ENCODE data around the gene TAMM41. TPM values are rescaled to one million over a fixed set of nuclear protein-coding genes. Genes with fewer than 3 reads are reported as not detected.

TAMM41 gene
- total RNA-seq, 1 experiment from 2014 or later, result 25.3 TPM

DNA sequence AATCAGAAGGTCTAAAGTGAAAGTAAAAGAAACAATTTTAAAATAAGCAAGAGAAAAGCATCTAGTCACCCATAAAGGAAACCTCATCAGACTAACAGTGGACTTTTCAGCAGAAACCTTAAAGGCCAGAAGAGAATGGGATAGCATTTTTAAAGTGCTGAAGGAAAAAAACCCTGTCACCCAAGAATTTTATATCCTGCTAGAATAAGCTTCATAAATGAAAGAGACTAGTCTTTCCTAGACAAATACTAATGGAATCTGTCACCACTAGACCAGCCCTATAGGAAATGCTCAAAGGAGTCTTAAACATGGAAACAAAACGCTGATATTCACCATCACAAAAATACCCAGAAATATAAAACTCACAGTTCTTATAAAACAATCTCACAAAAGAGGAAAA is 46.9 kb downstream of the TAMM41 start:
- ChIA-PET CTCF (no interaction called here), POLR2A (ENCODE audit: low non-redundant PET) (no interaction called here)
- BruUV-seq (replicated peaks), result no TSS peak
- H3K27ac ChIP-seq (ENCODE audit: low read depth, low read length, poor library complexity, severe bottlenecking), result no peak overlapping the region
- peaks cover 9% of the 10 kb centered on the region for H3K36me3 ChIP-seq (ENCODE audit: insufficient read depth, low read length, poor library complexity, severe bottlenecking)
- no peaks in the 10 kb centered on the region for H3K4me1 ChIP-seq (ENCODE audit: insufficient read depth, low read length, poor library complexity, severe bottlenecking)
- TF ChIP-seq, protein P1, sequence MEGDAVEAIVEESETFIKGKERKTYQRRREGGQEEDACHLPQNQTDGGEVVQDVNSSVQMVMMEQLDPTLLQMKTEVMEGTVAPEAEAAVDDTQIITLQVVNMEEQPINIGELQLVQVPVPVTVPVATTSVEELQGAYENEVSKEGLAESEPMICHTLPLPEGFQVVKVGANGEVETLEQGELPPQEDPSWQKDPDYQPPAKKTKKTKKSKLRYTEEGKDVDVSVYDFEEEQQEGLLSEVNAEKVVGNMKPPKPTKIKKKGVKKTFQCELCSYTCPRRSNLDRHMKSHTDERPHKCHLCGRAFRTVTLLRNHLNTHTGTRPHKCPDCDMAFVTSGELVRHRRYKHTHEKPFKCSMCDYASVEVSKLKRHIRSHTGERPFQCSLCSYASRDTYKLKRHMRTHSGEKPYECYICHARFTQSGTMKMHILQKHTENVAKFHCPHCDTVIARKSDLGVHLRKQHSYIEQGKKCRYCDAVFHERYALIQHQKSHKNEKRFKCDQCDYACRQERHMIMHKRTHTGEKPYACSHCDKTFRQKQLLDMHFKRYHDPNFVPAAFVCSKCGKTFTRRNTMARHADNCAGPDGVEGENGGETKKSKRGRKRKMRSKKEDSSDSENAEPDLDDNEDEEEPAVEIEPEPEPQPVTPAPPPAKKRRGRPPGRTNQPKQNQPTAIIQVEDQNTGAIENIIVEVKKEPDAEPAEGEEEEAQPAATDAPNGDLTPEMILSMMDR (conservative IDR thresholded peaks at IDR 0.05; ENCODE audit: low read depth, low read length), result no peak
- no peak for TF ChIP-seq EZH2 (IDR thresholded peaks at IDR 0.05; ENCODE audit: borderline replicate concordance, low read depth, low read length, poor library complexity, severe bottlenecking)
- H3K9me3 ChIP-seq (ENCODE audit: low read depth, low read length, poor library complexity, severe bottlenecking), result peaks cover 4% of the 10 kb centered on the region
- no peak overlapping the region for H3K4me3 ChIP-seq (ENCODE audit: low read depth, low read length, poor library complexity, severe bottlenecking)
- DNase-seq (ENCODE audit: low spot score), result no peak
- intact Hi-C loops (cut with micrococcal nuclease; ENCODE audit: unreplicated experiment), result loop anchor here (5.0 kb wide), 1 partner anchor 142 kb away; no protein-coding TSS in a partner anchor
- no peaks in the 10 kb centered on the region for H3K27me3 ChIP-seq (replicated peaks; ENCODE audit: insufficient read depth, low read depth, low read length, poor library complexity)

DNA sequence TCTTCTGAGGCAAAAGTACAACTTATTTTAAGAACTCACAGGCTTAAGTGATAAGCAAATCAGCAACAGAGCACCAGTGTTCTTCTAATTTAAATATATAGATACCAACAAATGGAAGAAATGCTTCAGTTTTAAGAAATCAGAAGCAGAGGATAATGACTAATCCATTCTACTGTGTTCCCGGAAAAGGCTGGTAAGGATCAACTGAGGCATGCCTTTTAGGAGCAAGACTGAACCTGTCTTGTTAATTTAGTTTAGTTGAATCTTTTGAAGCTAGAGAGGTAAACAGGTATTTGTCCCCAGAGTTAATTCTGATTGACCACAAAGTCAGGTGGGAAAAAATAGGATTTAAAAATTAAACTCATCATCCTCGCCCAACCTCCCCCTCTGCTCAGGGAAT is 51.8 kb downstream of the TAMM41 start:
- DNase-seq (ENCODE audit: low spot score), result no peak
- Histone ChIP-seq H3K4me1 (ENCODE audit: insufficient read depth, low read length, poor library complexity, severe bottlenecking) (no peaks in the 10 kb centered on the region), H3K4me3 (ENCODE audit: low read depth, low read length, poor library complexity, severe bottlenecking) (no peak overlapping the region), H3K9me3 (ENCODE audit: low read depth, low read length, poor library complexity, severe bottlenecking) (peaks cover 4% of the 10 kb centered on the region), H3K27me3 (replicated peaks; ENCODE audit: insufficient read depth, low read depth, low read length, poor library complexity) (no peaks in the 10 kb centered on the region), H3K27ac (ENCODE audit: low read depth, low read length, poor library complexity, severe bottlenecking) (no peak overlapping the region), H3K36me3 (ENCODE audit: insufficient read depth, low read length, poor library complexity, severe bottlenecking) (peaks cover 9% of the 10 kb centered on the region)
- TF ChIP-seq EZH2 (IDR thresholded peaks at IDR 0.05; ENCODE audit: borderline replicate concordance, low read depth, low read length, poor library complexity, severe bottlenecking), result no peak
- TF ChIP-seq, protein P1 (conservative IDR thresholded peaks at IDR 0.05; ENCODE audit: low read depth, low read length), result no peak
- ChIA-PET POLR2A (ENCODE audit: low non-redundant PET) (no interaction called here), CTCF (no interaction called here)
- intact Hi-C loops (cut with micrococcal nuclease; ENCODE audit: unreplicated experiment), result no loop called here
- BruUV-seq (replicated peaks), result no TSS peak

DNA sequence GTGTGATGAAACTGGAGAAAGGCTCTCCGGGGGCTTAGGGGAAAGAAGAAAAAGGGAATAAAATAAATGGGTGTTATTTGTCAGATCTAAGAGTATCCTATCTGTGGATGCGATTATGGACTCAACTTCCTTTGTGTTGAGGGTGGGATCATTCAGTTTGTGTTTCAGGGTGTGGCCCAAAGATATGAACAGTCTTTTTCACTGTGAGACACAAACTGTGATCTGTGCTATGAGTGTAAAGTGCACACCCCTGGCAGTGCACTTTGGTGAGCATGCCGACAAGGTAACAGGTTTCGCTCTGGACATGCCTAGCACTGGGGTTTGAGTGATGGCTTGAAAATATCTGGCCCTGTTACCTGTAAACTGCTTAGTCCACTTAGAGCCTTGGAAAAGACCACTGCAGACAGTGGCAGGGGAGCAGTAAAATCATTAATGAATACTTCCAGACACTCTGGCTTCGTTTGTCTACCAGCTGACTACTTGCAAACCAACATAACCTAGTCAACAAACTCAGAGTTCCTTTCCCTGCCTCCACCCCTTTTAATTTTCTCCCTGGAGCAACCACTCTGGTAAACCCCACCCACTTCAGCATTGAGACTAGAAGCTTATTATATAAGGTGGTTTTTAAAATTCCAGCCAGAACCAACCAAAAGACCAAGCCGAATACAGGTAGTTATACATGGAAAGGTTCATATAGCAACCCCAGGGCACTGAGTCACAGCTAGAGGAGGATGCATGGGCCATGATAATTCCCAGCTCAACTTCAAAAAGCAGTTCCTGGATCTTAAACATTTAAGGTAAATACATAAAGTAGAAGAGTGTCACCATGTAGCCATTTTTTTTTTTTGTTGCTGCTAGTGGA is 55.1 kb downstream of the TAMM41 start:
- TF ChIP-seq EZH2 (IDR thresholded peaks at IDR 0.05; ENCODE audit: borderline replicate concordance, low read depth, low read length, poor library complexity, severe bottlenecking), result no peak
- TF ChIP-seq, protein P1 (conservative IDR thresholded peaks at IDR 0.05; ENCODE audit: low read depth, low read length), result no peak
- no TSS peak for BruUV-seq (replicated peaks)
- peaks cover 14% of the 10 kb centered on the region for H3K36me3 ChIP-seq (ENCODE audit: insufficient read depth, low read length, poor library complexity, severe bottlenecking)
- no peak for DNase-seq (ENCODE audit: low spot score)
- H3K4me1 ChIP-seq (ENCODE audit: insufficient read depth, low read length, poor library complexity, severe bottlenecking), result no peaks in the 10 kb centered on the region
- POLR2A ChIA-PET (ENCODE audit: low non-redundant PET), result no interaction called here
- intact Hi-C loops (cut with micrococcal nuclease; ENCODE audit: unreplicated experiment), result no loop called here
- no peak overlapping the region for H3K4me3 ChIP-seq (ENCODE audit: low read depth, low read length, poor library complexity, severe bottlenecking)
- H3K27ac ChIP-seq (ENCODE audit: low read depth, low read length, poor library complexity, severe bottlenecking), result no peak overlapping the region
- H3K27me3 ChIP-seq (replicated peaks; ENCODE audit: insufficient read depth, low read depth, low read length, poor library complexity), result no peaks in the 10 kb centered on the region
- no peaks in the 10 kb centered on the region for H3K9me3 ChIP-seq (ENCODE audit: low read depth, low read length, poor library complexity, severe bottlenecking)
- CTCF ChIA-PET, result no interaction called here

Measured in A673 (cell line).